Body of pancreas (tissue), 4 donors: Measurements from ENCODE around the gene TAF4B.

Experiments
- POLR2A ChIP-seq, 3 donors: fragments of 450-650 bp; IDR thresholded peaks; one replicate each; pipeline ENCODE4 v1.6.1; 2016; ENCODE audit warnings: antibody characterized with exemption in 3 of 3, mild to moderate bottlenecking in 2 of 3
- TF ChIP-seq, protein P1 (sequence below), 7 experiments: fragments of 450-650 bp in 4 of 7; fragments of 200-600 bp in 3 of 7; sonication (generic) in 3 of 7; IDR thresholded peaks; one replicate each; pipeline ENCODE4 v1.5.1; 2016 to 2019; ENCODE audit warnings: antibody characterized with exemption in 7 of 7

DNA sequence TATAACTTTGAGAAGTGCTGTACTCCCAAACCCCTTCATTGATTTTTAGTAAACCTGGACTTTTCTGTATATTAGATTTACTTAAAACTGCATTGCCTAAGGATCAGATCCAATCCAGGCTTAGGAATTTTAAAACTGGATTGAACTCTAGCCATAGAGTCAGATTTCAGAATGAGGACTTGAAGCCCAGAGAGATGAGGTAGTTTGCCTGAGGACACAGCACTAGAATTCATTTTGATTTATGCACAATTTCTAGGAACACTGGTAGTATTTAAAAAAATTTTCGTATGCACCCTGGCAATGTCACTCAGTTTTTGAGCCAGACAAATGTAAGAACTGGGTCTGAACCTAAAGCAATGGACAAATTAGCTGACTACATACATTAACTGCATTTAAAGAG, 177.2 kb downstream of the TAF4B start:
- TF ChIP-seq POLR2A (IDR thresholded peaks at IDR 0.05), result no peak
- TF ChIP-seq, protein P1, sequence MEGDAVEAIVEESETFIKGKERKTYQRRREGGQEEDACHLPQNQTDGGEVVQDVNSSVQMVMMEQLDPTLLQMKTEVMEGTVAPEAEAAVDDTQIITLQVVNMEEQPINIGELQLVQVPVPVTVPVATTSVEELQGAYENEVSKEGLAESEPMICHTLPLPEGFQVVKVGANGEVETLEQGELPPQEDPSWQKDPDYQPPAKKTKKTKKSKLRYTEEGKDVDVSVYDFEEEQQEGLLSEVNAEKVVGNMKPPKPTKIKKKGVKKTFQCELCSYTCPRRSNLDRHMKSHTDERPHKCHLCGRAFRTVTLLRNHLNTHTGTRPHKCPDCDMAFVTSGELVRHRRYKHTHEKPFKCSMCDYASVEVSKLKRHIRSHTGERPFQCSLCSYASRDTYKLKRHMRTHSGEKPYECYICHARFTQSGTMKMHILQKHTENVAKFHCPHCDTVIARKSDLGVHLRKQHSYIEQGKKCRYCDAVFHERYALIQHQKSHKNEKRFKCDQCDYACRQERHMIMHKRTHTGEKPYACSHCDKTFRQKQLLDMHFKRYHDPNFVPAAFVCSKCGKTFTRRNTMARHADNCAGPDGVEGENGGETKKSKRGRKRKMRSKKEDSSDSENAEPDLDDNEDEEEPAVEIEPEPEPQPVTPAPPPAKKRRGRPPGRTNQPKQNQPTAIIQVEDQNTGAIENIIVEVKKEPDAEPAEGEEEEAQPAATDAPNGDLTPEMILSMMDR (IDR thresholded peaks at IDR 0.05), result no peak
